Bone marrow (tissue), 2 donors: ENCODE data around the gene OTX2.

ENCODE experiments used
- DNase-seq, 2 donors: peaks; one replicate each; lab custom pipeline; 2025; lab: John Stamatoyannopoulos, UW

Gene OTX2

DNA sequence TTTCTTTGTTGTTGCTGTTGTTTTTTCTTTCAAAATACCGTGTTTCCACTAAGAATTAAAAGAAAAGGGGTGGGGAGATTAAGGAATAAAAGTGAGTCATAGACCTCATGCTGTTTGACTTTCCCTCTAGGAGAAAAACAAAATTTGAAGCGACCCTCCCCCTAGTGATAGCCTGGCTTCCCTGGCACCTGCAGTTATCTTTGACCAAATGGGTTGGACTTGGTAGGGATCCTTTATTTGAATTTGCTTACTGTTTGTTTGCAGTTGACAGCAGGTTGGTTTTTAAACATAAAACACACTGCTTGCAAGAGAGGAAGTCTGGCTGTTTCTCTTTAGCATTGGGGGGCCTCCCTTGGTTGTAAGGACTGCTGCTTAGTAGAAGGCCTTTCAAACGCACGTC lies 14.0 kb downstream of the OTX2 start:
- DNase-seq, result no peak

DNA sequence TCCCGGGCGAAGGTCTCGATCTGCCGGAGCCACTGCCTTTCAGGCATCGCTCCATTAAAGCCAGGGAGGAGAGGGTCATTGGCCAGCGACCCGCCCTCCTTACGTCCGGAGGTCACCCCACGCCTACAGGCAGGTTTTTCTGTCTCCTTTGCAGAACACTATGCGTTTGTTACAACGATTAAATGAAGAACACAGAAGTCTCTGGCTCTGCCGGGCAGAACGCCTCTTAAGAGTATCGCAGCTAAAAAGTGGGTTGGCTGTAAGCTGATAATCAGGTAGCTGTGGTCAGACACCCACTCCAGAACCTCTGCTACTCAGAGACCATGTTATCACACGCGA lies 15.0 kb downstream of the OTX2 start:
- DNase-seq, result no peak

DNA sequence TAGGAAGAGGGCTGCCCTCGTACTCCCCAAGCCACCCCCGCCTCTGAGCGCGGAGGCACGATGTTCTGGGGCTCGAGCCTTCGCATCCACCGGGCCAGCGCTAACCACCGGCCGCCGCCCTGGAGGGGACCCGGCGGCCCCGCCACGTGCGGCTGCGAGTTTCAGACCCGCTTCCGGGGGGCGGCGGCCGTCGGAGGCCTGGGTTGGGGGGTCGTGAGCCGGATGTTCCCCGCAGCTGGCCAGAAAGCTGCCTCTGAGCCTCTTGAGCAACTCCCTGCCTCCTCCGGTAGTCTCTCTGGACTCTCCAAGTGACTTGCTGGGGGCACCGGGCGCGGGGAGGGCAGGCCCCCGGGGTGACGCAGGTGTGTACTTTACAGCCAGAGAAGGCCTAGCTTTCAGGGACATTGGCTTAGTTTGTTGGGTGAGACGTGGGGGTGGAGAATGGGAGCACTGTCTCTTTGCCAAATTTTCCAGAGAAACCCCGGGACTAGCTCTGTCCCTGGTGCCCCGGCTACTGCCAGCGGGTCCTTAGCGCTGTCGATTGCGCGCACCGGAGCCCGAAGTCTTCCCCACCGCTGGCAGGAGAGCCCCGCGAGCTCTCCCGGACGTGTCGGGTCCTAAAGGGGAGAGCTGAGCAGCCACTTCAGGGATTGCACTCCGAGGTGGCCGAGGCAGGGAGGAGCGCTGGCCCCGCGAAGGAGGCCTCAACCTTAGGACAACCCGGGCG lies 15.6 kb downstream of the OTX2 start:
- no peak for DNase-seq

DNA sequence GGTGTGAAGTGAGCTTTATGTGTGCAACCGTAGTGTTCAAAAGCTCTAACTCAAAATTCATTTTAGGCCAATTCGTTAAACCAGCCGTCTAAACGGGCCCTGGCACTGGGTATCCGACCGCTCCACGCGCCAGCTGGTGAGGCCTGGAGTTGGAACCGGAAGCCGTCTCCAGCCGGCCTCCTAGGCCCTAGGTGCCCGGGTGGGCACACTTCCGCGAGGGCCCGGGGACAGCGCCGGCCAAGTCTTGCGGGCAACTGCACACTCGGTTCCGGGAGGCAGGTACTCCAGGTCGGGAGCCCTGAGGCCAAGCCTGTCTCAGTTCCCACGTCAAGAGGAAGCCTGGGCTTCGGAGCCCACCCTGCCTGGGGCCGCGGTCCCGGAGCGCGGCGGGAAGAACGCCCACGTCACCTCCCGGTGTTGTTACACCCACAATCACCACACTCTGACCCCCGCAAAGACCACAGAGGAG lies 16.2 kb downstream of the OTX2 start:
- no peak for DNase-seq

DNA sequence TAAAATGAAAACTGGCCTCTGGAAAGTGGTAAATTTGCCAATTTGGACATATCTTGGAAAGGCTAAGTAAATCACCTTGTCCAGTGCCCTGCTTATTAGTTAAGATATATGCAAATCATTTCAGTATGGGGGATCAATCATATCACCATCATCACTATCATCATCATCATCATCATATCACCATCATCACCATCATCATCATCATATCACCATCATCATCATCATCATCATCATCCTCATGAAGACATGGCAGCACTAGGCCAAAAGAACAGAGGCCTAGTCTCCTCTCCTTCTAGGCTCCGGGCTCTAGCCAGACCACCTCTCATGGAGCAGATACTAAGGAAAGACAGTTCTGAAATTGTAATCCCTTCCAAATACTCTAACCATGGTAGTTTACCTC lies 20.3 kb downstream of the OTX2 start:
- no peak for DNase-seq

DNA sequence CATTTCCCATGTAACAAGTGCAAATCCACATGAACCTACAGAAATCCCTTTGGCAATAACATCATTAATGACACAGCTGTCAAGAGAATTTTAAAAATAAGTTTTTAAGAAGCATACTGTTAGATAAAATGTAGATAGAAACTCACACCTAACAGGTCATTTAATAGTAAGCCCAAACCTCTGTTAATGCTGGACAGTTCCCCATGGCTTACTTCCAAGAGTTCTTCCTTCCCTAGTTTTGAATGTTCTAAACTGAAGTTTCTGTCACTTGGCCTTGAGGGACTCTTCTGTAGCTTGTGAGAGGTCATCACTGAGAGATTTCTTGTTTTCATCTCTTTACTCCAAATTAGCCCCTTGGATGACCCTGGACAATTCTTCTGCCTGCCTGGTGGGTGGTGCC lies 22.7 kb downstream of the OTX2 start:
- DNase-seq, result no peak

DNA sequence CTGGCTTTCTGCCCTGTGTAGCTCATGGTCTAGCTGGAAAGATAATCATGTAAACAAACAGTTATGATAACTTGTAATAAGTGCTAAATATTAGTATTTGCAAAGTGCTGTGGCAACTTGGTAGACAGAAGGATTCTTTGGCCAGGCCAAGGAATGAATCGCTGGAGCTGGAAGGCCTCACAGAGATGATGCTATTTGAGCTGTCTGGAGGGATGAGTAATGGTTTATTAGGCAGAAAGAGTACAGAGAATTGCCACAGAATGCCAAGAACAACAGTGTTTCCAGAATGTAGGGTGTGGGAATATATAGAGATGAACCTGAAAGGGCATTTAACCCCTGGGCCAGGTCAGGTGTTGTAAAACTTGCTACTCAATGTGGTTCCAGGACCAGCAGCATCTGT lies 27.6 kb downstream of the OTX2 start:
- no peak for DNase-seq

DNA sequence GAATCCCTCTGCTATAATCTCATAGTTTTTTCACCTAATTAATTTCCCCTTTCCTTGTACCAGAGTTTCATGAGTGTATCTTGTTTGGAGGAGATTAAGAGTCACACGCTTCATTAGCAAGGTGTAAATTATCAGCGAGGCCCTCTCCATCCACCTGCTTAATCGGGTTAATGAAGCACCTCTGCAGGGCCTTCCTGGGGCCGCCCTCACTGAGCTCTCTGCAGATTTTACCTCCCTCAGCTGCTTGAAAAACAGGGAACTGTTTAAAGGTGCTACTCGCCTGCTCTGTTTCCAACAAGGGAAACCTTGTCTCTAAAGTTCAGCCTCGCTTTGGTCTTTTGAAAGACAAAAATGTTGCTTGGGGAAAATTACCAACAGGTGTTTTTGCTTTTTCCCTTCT lies 35.8 kb downstream of the OTX2 start:
- DNase-seq, result no peak

DNA sequence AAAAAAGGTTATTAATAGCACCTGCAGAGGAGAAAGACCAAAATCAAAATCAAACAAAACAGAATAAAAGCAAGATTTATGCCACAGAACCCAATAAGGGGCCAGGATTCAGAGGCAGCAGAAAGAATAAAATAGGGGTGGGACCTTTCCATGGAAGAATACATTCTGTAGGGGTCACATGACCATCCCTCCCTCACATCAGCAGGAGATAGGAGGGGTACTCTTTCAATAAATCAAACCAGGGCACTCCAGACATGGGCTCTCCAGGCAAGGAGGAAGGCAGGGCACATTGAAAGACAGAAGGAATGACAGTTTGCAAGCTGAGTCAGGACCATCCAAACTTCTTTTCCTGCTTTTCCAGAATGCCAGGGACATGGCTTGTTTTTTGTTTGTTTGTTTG lies 39.8 kb downstream of the OTX2 start:
- DNase-seq, result no peak

DNA sequence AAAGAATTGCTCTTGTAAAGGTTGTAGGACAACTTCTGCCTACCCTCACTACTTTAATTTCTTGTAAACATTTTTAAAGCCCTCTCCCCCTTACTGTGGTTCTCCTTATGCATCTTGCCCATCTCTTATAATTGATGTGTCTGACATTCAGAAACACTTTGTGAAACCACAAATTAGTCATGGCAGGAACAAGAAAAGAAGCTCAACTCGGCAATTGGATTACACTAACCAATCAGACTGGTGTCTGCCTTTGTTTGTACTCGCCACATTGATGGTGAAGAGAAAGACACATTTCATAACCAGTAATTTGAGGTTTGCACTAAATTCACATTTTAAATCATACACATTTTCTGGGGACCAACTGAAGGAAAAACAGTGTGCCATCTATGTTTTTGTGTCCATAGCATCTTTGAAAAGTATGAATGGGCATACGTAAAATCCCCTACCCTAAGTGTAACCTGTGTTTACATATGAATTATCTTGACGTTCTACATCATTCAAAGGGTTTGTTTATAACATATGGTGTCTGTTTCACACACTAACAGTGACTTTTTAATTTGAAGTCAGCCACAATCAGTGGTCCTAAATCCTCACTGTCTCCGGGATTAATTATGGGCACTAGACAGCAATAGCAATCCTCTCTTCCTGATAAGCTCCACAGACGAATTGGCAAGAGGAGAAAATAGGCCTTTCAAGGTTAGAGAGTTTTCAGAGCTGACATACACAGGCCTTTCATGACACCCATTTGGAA lies 49.9 kb downstream of the OTX2 start:
- no peak for DNase-seq

DNA sequence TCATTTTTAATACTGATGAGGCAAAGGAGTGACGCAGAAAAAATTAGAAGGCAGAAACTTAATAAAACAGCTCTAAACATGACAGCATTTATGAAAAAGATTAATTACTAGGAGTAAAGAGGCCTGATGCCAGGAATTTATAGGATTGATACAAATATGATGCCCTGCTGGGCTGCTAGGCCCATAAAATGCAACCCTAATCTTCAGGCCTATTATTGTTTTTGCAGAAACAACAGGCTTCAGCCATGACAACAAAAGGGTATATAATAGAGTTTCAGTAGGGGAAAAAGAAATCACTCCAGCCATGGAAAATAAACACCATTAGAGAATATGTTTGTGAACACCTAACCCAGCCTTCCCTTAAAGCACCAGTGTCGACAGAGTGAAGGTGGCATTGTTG lies 50.6 kb downstream of the OTX2 start:
- no peak for DNase-seq

DNA sequence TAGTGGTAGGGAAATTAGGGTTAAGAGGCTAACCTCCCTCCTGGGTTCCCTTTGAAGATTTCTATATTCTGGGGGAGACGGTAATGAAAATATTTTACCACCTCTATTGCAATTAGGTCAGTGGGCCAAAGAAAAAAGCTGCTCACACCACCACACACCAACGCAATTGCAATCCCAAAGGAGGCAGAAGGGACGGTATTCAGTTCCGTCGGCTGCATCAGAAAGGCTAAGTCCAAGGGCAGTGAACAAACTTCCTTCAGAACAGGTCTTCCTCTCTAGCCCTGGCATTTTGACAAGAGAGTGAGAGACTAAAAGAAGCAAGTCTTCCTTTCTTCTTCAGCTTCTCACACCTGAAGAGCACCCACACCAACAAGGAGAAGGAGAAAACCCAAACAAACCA lies 51.2 kb downstream of the OTX2 start:
- no peak for DNase-seq

DNA sequence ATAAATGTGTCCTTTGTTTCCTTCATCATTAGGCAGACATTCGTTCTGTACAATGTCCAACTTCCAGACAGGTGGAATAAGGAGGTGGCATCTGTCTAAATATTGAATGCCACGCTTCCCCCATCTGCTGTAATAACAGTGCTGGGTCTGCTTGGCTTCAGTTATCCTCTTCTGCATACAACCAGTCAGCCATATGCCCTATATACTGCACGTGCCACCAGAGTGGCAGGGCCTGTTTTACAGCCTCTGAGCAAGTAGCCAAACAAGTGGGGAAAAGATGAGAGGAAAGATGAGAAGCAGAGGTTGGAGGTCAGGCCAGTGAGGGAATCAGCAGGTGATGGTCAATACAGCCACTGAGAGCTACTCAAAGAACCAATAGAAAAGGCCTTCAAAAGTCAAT lies 55.4 kb downstream of the OTX2 start:
- DNase-seq, result no peak

DNA sequence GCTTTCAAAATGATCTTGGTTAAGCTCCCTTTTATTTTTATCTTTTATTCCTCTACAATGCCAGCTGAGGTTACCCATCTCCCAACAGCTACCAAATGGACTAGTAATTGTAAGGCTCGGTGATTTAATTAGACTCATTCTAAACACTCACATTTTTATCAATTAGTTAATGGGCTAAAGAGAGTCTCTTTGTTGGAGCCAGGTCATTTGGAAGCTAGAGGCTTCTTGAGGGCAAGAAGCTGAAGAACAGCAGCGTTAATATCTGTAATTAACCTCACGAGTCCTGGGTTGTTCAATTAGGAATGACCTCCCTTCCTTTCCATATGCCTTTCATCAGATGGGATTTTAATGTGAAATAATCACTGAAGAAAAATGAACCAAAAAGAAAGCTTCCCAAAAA lies 56.9 kb downstream of the OTX2 start:
- DNase-seq, result no peak

DNA sequence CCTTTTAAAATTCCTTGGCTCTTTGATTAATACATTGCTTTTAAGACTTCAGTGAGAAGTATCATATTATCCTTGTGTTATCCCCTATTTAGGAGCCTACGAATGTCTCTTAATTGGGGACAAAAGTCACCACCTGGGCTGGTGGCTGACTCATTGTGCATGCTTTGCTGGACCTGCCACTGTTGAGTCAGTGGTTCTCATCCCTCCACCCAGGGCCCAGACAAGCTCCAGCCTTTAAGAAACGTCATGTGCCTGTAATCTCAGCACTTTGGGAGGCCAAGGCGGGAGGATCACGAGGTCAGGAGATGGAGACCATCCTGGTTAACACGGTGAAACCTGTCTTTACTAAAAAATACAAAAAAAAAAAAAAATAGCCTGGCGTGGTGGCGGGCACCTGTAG lies 57.9 kb downstream of the OTX2 start:
- no peak for DNase-seq

DNA sequence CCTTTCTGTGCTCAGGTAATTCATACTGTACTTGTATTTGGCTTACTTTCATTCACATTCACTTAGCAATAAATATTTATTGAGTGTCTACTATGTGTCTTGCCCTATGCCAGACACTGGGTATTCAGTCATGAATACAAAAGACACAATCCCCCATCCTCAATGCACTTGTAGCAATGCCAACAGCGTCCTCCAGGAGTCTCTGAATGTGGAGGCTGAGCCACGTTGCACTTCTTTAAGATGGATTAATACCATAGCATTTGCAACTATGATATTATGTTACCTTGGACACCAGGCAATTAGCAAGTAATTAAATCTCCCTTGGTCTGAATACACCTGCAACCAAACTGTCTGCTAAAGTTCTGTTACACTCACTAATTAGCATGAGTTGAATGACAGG lies 58.8 kb downstream of the OTX2 start:
- DNase-seq, result no peak
